Esophagus muscularis mucosa (tissue), 4 donors: ENCODE measurements around the gene PLEKHH1. TPM values are rescaled to one million over a fixed set of nuclear protein-coding genes. Genes with fewer than 3 reads are reported as not detected.

Experiments used
- DNase-seq: peaks from one replicate; pipeline ENCODE4 v3.0.0-alpha.2; 2017; ENCODE audit errors: extremely low spot score
- H3K27ac ChIP-seq, 4 donors: fragments of 200-600 bp; sonication (generic); replicated peaks in 1 of 4; 1 replicate in 3 of 4; 2 replicates in 1 of 4; pipeline ENCODE4 v1.5.1; 2016 to 2019; ENCODE audit warnings: mild to moderate bottlenecking in 1 of 4
- H3K27me3 ChIP-seq, 4 donors: fragments of 200-600 bp; sonication (generic); one replicate each; pipeline versions ENCODE4 v1.5.1 to v1.6.0; 2016 to 2019
- H3K36me3 ChIP-seq, 4 donors: fragments of 200-600 bp; sonication (generic); one replicate each; pipeline ENCODE4 v1.5.1; 2016 to 2019
- H3K4me1 ChIP-seq, 4 donors: fragments of 200-600 bp; sonication (generic); one replicate each; pipeline ENCODE4 v1.5.1; 2016 to 2019
- H3K4me3 ChIP-seq, 4 donors: fragments of 200-600 bp; sonication (generic); 1 replicate in 2 of 4; 2 replicates in 2 of 4; pipeline ENCODE4 v1.5.1; 2016 to 2019; ENCODE audit warnings: mild to moderate bottlenecking in 4 of 4, moderate library complexity in 1 of 4
- H3K9me3 ChIP-seq, 4 donors: fragments of 200-600 bp; sonication (generic); 1 replicate in 3 of 4; 2 replicates in 1 of 4; pipeline ENCODE4 v1.5.1; 2016 to 2019
- CTCF ChIP-seq, 3 experiments: fragments of 200-600 bp in 2 of 3; fragments of 450-650 bp in 1 of 3; sonication (generic) in 2 of 3; IDR thresholded peaks; one replicate each; pipeline ENCODE4 v1.5.1; 2017 to 2019; ENCODE audit warnings: antibody characterized with exemption in 3 of 3, mild to moderate bottlenecking in 2 of 3, moderate library complexity in 1 of 3
- EP300 ChIP-seq: sonication (generic); formaldehyde crosslinking; IDR thresholded peaks from one replicate; pipeline ENCODE4 v1.6.1; 2017; ENCODE audit warnings: antibody characterized with exemption
- POLR2A ChIP-seq: fragments of 450-650 bp; IDR thresholded peaks from one replicate; pipeline ENCODE4 v1.6.1; 2017; ENCODE audit warnings: antibody characterized with exemption, moderate library complexity, mild to moderate bottlenecking, low read depth
- POLR2AphosphoS5 ChIP-seq, 2 donors: sonication (generic); formaldehyde crosslinking; IDR thresholded peaks; one replicate each; pipeline ENCODE4 v1.6.1; 2017; ENCODE audit warnings: antibody characterized with exemption in 2 of 2
- WGBS: methylation state at CpG from one replicate; pipeline ENCODE4 v1.1.5; 2018; 5-methylcytosine and 5-hydroxymethylcytosine counted together
- intact Hi-C: fragments of 100-400 bp; cut with DNase I; formaldehyde crosslinking; loops from one replicate; pipeline ENCODE4 v1.15.1; 2023
- total RNA-seq, 4 donors: library from RNA; depleted of rRNA; stranded (reverse); fragments of >200 nt; gene quantifications; one replicate each; pipeline versions ENCODE4 v1.1.0 to v1.2.1, GENCODE V29; 2016

The PLEKHH1 gene
- total RNA-seq, 4 donors from 2014 or later: 1.7 to 3.8 (median 2.4) TPM

- no peaks in the 10 kb centered on the region for H3K36me3 ChIP-seq
- WGBS: 62% methylated on average over 4 of the region's 4 CpGs
- H3K9me3 ChIP-seq: no peaks in the 10 kb centered on the region
- H3K4me1 ChIP-seq: peaks cover 0 to 6% (median 0%) of the 10 kb centered on the region in 4 donors
- peaks cover 0 to 42% (median 3%) of the 10 kb centered on the region in 4 donors for H3K27me3 ChIP-seq
- TF ChIP-seq EP300: no peak
- no peak overlapping the region for H3K4me3 ChIP-seq
- H3K27ac ChIP-seq: no peak overlapping the region
- intact Hi-C loops: loop anchor here (5.0 kb wide), 1 partner anchor 47 kb away; no protein-coding TSS in a partner anchor
- DNase-seq: no peak
Measured at GRCh38 chr14:67525389-67525788, 7.7 kb upstream of the PLEKHH1 start.

- TF ChIP-seq CTCF (IDR thresholded peaks at IDR 0.05) (no peak), EP300 (no peak), POLR2AphosphoS5 (IDR thresholded peaks at IDR 0.05) (no peak), POLR2A (no peak)
- Histone ChIP-seq H3K27me3 (peaks cover 0 to 42% (median 3%) of the 10 kb centered on the region in 4 donors), H3K9me3 (no peaks in the 10 kb centered on the region), H3K4me1 (peaks cover 0 to 6% (median 0%) of the 10 kb centered on the region in 4 donors), H3K36me3 (no peaks in the 10 kb centered on the region), H3K4me3 (no peak overlapping the region), H3K27ac (no peak overlapping the region)
- DNase-seq: no peak
- intact Hi-C loops: loop anchor here (5.0 kb wide), 1 partner anchor 46 kb away; no protein-coding TSS in a partner anchor
- 64% methylated on average over 6 of the region's 6 CpGs for WGBS
Measured at GRCh38 chr14:67526181-67526580, 6.9 kb upstream of the PLEKHH1 start.

GRCh38 chr14:67526676-67527459 lies 6.2 kb upstream of the PLEKHH1 start:
- TF ChIP-seq POLR2AphosphoS5 (IDR thresholded peaks at IDR 0.05) (no peak), CTCF (IDR thresholded peaks at IDR 0.05) (peak; percentile 50 to 60 (median 57))
- no peaks in the 10 kb centered on the region for H3K9me3 ChIP-seq
- DNase-seq: no peak
- H3K36me3 ChIP-seq: no peaks in the 10 kb centered on the region
- WGBS: 89% methylated on average over 7 of the region's 8 CpGs
- no peak overlapping the region for H3K27ac ChIP-seq
- H3K27me3 ChIP-seq: peaks cover 0 to 41% (median 3%) of the 10 kb centered on the region in 4 donors
- no peak overlapping the region for H3K4me3 ChIP-seq
- H3K4me1 ChIP-seq: peaks cover 0 to 6% (median under 1%) of the 10 kb centered on the region in 4 donors
- intact Hi-C loops: loop anchor here (5.0 kb wide), 1 partner anchor 45 kb away; no protein-coding TSS in a partner anchor

GRCh38 chr14:67527756-67528155 lies 5.3 kb upstream of the PLEKHH1 start:
- Histone ChIP-seq H3K36me3 (no peaks in the 10 kb centered on the region), H3K27me3 (peaks cover 0 to 32% (median 3%) of the 10 kb centered on the region in 4 donors), H3K27ac (no peak overlapping the region), H3K4me3 (no peak overlapping the region), H3K9me3 (no peaks in the 10 kb centered on the region), H3K4me1 (peaks cover 5 to 15% (median 8%) of the 10 kb centered on the region in 4 donors)
- TF ChIP-seq EP300 (no peak), POLR2A (no peak), POLR2AphosphoS5 (IDR thresholded peaks at IDR 0.05) (no peak)
- no peak for DNase-seq
- 79% methylated on average over 4 of the region's 5 CpGs for whole genome bisulfite sequencing
- intact Hi-C loops: loop anchor here (5.0 kb wide), 1 partner anchor 45 kb away; no protein-coding TSS in a partner anchor

GRCh38 chr14:67528276-67528675 lies 4.8 kb upstream of the PLEKHH1 start:
- H3K4me3 ChIP-seq: no peak overlapping the region
- no peak overlapping the region for H3K27ac ChIP-seq
- DNase-seq: no peak
- TF ChIP-seq CTCF (IDR thresholded peaks at IDR 0.05): no peak
- no peak for TF ChIP-seq EP300
- no peak for TF ChIP-seq POLR2AphosphoS5 (IDR thresholded peaks at IDR 0.05)
- TF ChIP-seq POLR2A: no peak
- 83% methylated on average over 1 of the region's 1 CpG for WGBS
- intact Hi-C loops: loop anchor here (5.0 kb wide), 1 partner anchor 44 kb away; no protein-coding TSS in a partner anchor
- peaks cover 5 to 17% (median 9%) of the 10 kb centered on the region in 4 donors for H3K4me1 ChIP-seq
- H3K27me3 ChIP-seq: peaks cover 0 to 27% (median 3%) of the 10 kb centered on the region in 4 donors
- H3K9me3 ChIP-seq: no peaks in the 10 kb centered on the region
- no peaks in the 10 kb centered on the region for H3K36me3 ChIP-seq
